HepG2 (cell line): Measurements from ENCODE around the gene MAP3K20. TPM values are rescaled to one million over a fixed set of nuclear protein-coding genes. Genes with fewer than 3 reads are reported as not detected.

Source experiments
- ARID2 ChIP-seq: sonication (generic); formaldehyde crosslinking; IDR thresholded peaks from 2 replicates; pipeline ENCODE4 v1.8.1; 2022; ENCODE audit warnings: mild to moderate bottlenecking, missing genetic modification reagents, borderline replicate concordance
- CTCF ChIP-seq: sonication (generic); formaldehyde crosslinking; IDR thresholded peaks from 2 replicates; pipeline ENCODE4 v1.5.0; 2020; ENCODE audit warnings: mild to moderate bottlenecking, missing genetic modification reagents, moderate library complexity
- IRF2 ChIP-seq: IDR thresholded peaks from 2 replicates; pipeline ENCODE4 v1.6.1; 2018; ENCODE audit warnings: missing genetic modification reagents, missing compliant biosample characterization
- LCORL ChIP-seq, 2 experiments: fragments of 450-650 bp in 1 of 2; sonication (generic) in 1 of 2; formaldehyde crosslinking in 1 of 2; IDR thresholded peaks; 2 replicates each; pipeline versions ENCODE4 v1.5.0 to v1.6.1; 2017 to 2020; ENCODE audit warnings: antibody characterized with exemption in 1 of 2, missing genetic modification reagents in 1 of 2
- MAFF ChIP-seq: IDR thresholded peaks from 2 replicates; pipeline ENCODE4 v1.6.1; 2011; ENCODE audit warnings: low read depth, low read length, improper control_type of control experiment
- NFE2L2 ChIP-seq: fragments of 150-350 bp; IDR thresholded peaks from 2 replicates; pipeline ENCODE4 v1.6.1; 2014; ENCODE audit warnings: low read length
- PHF21A ChIP-seq: sonication (generic); formaldehyde crosslinking; IDR thresholded peaks from 2 replicates; pipeline ENCODE4 v1.5.0; 2020; ENCODE audit warnings: mild to moderate bottlenecking, missing genetic modification reagents
- RBFOX2 ChIP-seq: fragments of 200-400 bp; formaldehyde crosslinking; IDR thresholded peaks from 2 replicates; pipeline ENCODE4 v1.6.1; 2017; ENCODE audit warnings: low read depth, mild to moderate bottlenecking, low read length
- TCF7L2 ChIP-seq: IDR thresholded peaks from 2 replicates; pipeline ENCODE4 v1.6.1; 2011; ENCODE audit warnings: mild to moderate bottlenecking, low read depth, low read length, moderate library complexity
- THRA ChIP-seq: sonication (generic); formaldehyde crosslinking; IDR thresholded peaks from 2 replicates; pipeline ENCODE4 v1.4.0; 2020; ENCODE audit warnings: missing genetic modification reagents, borderline replicate concordance
- ZBTB39 ChIP-seq: sonication (generic); formaldehyde crosslinking; IDR thresholded peaks from 2 replicates; pipeline ENCODE4 v1.5.0; 2020; ENCODE audit warnings: missing genetic modification reagents
- ZMAT5 ChIP-seq: sonication (generic); formaldehyde crosslinking; IDR thresholded peaks from 2 replicates; pipeline ENCODE4 v1.5.0; 2020; ENCODE audit warnings: mild to moderate bottlenecking, low read depth, missing genetic modification reagents, borderline replicate concordance
- ZNF230 ChIP-seq: sonication (generic); formaldehyde crosslinking; IDR thresholded peaks from 2 replicates; pipeline ENCODE4 v1.4.0; 2020; ENCODE audit warnings: mild to moderate bottlenecking, missing genetic modification reagents
- ZNF430 ChIP-seq: sonication (generic); formaldehyde crosslinking; IDR thresholded peaks from 2 replicates; pipeline ENCODE4 v1.9.0; 2021; ENCODE audit warnings: mild to moderate bottlenecking, missing genetic modification reagents
- ZNF503 ChIP-seq: sonication (generic); formaldehyde crosslinking; IDR thresholded peaks from 2 replicates; pipeline ENCODE4 v1.4.0; 2020; ENCODE audit warnings: missing genetic modification reagents
- ZNF691 ChIP-seq: sonication (generic); formaldehyde crosslinking; IDR thresholded peaks from 2 replicates; pipeline ENCODE4 v1.4.0; 2020; ENCODE audit warnings: missing genetic modification reagents, low read depth, mild to moderate bottlenecking, borderline replicate concordance
- ZNF740 ChIP-seq: sonication (generic); formaldehyde crosslinking; IDR thresholded peaks from 2 replicates; pipeline ENCODE4 v1.4.0; 2020; ENCODE audit warnings: missing genetic modification reagents
- ZNF775 ChIP-seq: sonication (generic); formaldehyde crosslinking; IDR thresholded peaks from 2 replicates; pipeline ENCODE4 v1.4.0; 2020; ENCODE audit warnings: missing genetic modification reagents, mild to moderate bottlenecking, moderate library complexity, borderline replicate concordance
- polyA plus RNA-seq, 8 experiments: library from polyadenylated mRNA; depleted of rRNA in 3 of 8; stranded (reverse) in 7 of 8; unstranded in 1 of 8; fragments of >200 nt; fragmentation: Illumina TruSeq in 4 of 8; extraction: Trizol in 4 of 8; gene quantifications; 2 replicates each; pipeline versions ENCODE4 v1.2.1 to v1.2.3, GENCODE V29; 2011 to 2016; ENCODE audit warnings: low read depth in 4 of 8, missing spikeins in 1 of 8, mixed read lengths in 1 of 8; ENCODE audit not compliant: insufficient read depth in 1 of 8
- total RNA-seq, 5 experiments: library from RNA; depleted of rRNA; stranded (reverse); fragments of >200 nt; fragmentation: Illumina TruSeq; extraction: Trizol; gene quantifications; 2 replicates each; pipeline ENCODE4 v1.2.3, GENCODE V29; 2016; ENCODE audit warnings: low read depth in 1 of 5

The MAP3K20 gene
- total and polyA plus RNA-seq, 2 of the 13 experiments (the other 11 are each of a cell fraction or from before 2014, with no cell fraction given): 5.2 to 13.5 TPM

- no peak for TF ChIP-seq CTCF
- 0 out of 2 replicates have a peak, but pooled peaks have one; percentile 8 for TF ChIP-seq IRF2 (CRISPR knock-in tag)
- no peak for TF ChIP-seq ZBTB39 (CRISPR knock-in tag)
- no peak for TF ChIP-seq PHF21A (CRISPR knock-in tag)
- no peak for TF ChIP-seq ZNF691 (CRISPR knock-in tag)
- TF ChIP-seq TCF7L2: no peak
- peak; percentile 56; the same call in 1 of the 2 replicates for TF ChIP-seq ARID2
- TF ChIP-seq NFE2L2: no peak
- TF ChIP-seq ZNF230 (CRISPR knock-in tag): no peak
- TF ChIP-seq ZNF740 (CRISPR knock-in tag): no peak
- TF ChIP-seq ZNF503 (CRISPR knock-in tag): peak; percentile 55; the same call in 1 of the 2 replicates
- TF ChIP-seq RBFOX2: no peak
- TF ChIP-seq ZMAT5 (CRISPR knock-in tag): no peak
- TF ChIP-seq ZNF430 (CRISPR knock-in tag): no peak
- TF ChIP-seq LCORL (IDR thresholded peaks at IDR 0.05): no peak
- TF ChIP-seq LCORL (CRISPR knock-in tag; IDR thresholded peaks at IDR 0.05): no peak; the same call in 1 of the 2 replicates
- peak; percentile 21; the same call in 1 of the 2 replicates for TF ChIP-seq MAFF
- TF ChIP-seq THRA: peak; percentile 27; the same call in 1 of the 2 replicates
- TF ChIP-seq ZNF775 (CRISPR knock-in tag): no peak
Measured at GRCh38 chr2:173048897-173049661, 26.6 kb upstream of the MAP3K20 start (continued).
